ENCODE results near the gene DHRS2. TPM values are rescaled to one million over a fixed set of nuclear protein-coding genes. Genes with fewer than 3 reads are reported as not detected.

The DHRS2 gene
- total and polyA plus RNA-seq, 2 of the 13 experiments (the other 11 are each of a cell fraction or from before 2014, with no cell fraction given) = 1,621 to 3,021 TPM

DNA sequence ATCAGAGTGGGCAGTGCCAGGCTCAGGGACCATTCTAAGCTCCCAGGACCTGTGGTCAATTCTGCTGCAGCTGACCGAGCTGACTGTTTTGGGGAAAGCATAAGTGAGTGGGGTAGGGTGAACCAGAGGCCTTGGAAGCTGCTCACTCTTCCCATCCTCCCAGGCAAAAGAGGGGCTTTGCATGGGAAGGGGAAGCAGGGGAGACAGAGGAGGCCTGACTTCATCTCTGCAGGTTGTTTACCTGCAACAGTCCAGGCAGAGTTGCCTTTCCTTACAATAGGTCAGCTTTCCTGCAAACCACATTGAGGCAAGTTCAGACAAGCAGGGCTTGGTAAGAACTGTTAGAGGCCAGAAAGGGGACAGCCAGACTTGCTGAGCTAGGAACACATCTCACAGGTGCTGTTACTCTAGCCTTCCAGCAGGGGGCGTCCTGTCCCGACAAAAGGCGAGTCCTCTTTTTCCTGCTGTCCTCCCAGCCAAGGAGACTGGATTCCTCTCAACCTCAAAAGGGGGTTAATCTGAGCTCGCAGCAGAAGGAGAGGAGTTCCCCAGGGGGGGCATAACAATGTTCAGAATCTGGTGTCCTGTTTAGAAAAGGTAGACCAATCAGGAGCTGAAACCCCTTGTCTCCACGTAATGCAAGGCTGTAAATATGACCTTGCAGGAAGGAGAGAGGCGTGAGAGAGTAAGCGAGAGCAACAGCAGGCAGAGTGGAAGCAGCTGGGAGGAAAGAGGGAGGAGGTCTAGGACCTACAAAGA lies 4.3 kb upstream of the DHRS2 start (continued):
- TF ChIP-seq KLF12 (CRISPR knock-in tag; IDR thresholded peaks at IDR 0.05; ENCODE audit: borderline replicate concordance) (no peak), ZBTB1 (CRISPR knock-in tag; IDR thresholded peaks at IDR 0.05; ENCODE audit: borderline replicate concordance) (no peak; the same call in 1 of the 2 replicates), PCBP2 (optimal IDR thresholded peaks at IDR 0.05; ENCODE audit: low read depth, low read length, poor library complexity, severe bottlenecking) (no peak), FOXK2 (IDR thresholded peaks at IDR 0.05) (no peak; the same call in 1 of the 2 replicates), RARA (CRISPR knock-in tag; IDR thresholded peaks at IDR 0.05) (peak; percentile 62), SSRP1 (CRISPR knock-in tag; IDR thresholded peaks at IDR 0.05) (0 out of 2 replicates have a peak, but pooled peaks have one; percentile 75), DZIP1 (CRISPR knock-in tag; IDR thresholded peaks at IDR 0.05) (no peak), CENPT (CRISPR knock-in tag; IDR thresholded peaks at IDR 0.05; ENCODE audit: low read depth) (no peak), MYC (CRISPR knock-in tag; IDR thresholded peaks at IDR 0.05; ENCODE audit: borderline replicate concordance) (no peak), PCBP1 (IDR thresholded peaks at IDR 0.05; ENCODE audit: borderline replicate concordance, low read depth, low read length) (no peak), ETV5 (CRISPR knock-in tag; IDR thresholded peaks at IDR 0.05; ENCODE audit: borderline replicate concordance) (peak; percentile 58), PHB2 (IDR thresholded peaks at IDR 0.05; ENCODE audit: partially characterized antibody) (no peak), SP4 (CRISPR knock-in tag; IDR thresholded peaks at IDR 0.05) (no peak), EZH2 (conservative IDR thresholded peaks at IDR 0.05; ENCODE audit: low read depth, low read length) (no peak), ZMAT3 (CRISPR knock-in tag; conservative IDR thresholded peaks at IDR 0.05) (peak; percentile 55; the same call in 1 of the 2 replicates), ZNF17 (CRISPR knock-in tag; IDR thresholded peaks at IDR 0.05) (no peak), PAF1 (CRISPR knock-in tag; IDR thresholded peaks at IDR 0.05) (no peak), REPIN1 (CRISPR knock-in tag; IDR thresholded peaks at IDR 0.05; ENCODE audit: borderline replicate concordance, low read depth) (peak; percentile 85; the same call in 1 of the 2 replicates), ZNF788 (CRISPR knock-in tag; IDR thresholded peaks at IDR 0.05; ENCODE audit: borderline replicate concordance) (peak; percentile 86; the same call in 1 of the 2 replicates), TBX2 (CRISPR knock-in tag; IDR thresholded peaks at IDR 0.05; ENCODE audit: borderline replicate concordance) (peak; percentile 61), NFE2L2 (IDR thresholded peaks at IDR 0.05; ENCODE audit: low read length) (no peak), POLR2G (IDR thresholded peaks at IDR 0.05; ENCODE audit: low read depth, low read length) (peak; percentile 37; the same call in 1 of the 2 replicates), SOX13 (IDR thresholded peaks at IDR 0.05) (no peak), SOX13 (CRISPR knock-in tag; conservative IDR thresholded peaks at IDR 0.05 in 1 of 2, IDR thresholded peaks at IDR 0.05 in 1 of 2) (peak in 1 of 2 experiments; percentile 65; a peak in 2 of 4 replicates), POLR2A (IDR thresholded peaks at IDR 0.05; ENCODE audit: insufficient read depth in 1 of 2, low read depth in 2 of 2, low read length in 2 of 2) (no peak), ZNF10 (CRISPR knock-in tag; IDR thresholded peaks at IDR 0.05; ENCODE audit: borderline replicate concordance, low read depth) (0 out of 2 replicates have a peak, but pooled peaks have one; percentile 67)
- TF ChIP-seq, protein P1, sequence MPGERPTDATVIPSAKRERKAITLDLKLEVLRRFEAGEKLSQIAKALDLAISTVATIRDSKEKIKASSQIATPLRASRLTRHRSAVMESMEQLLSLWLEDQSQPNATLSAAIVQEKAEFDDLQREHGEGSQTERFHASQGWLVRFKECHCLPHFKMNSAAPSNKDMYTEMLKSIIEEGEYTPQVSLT (CRISPR knock-in tag; IDR thresholded peaks at IDR 0.05; ENCODE audit: borderline replicate concordance, low read depth) = no peak

Data from HepG2 (cell line).